Spleen (tissue), 13 donors: ENCODE results near the gene POLR2A. TPM values are rescaled to one million over a fixed set of nuclear protein-coding genes. Genes with fewer than 3 reads are reported as not detected.

Source experiments
- DNase-seq: peaks from one replicate; pipeline ENCODE4 v3.0.0-alpha.2; 2020
- H3K27ac ChIP-seq, 8 donors: fragments of 200-600 bp; sonication (generic) in 7 of 8; 1 replicate in 4 of 8; 2 replicates in 4 of 8; pipeline versions ENCODE4 v1.5.0 to v1.8.0; 2016 to 2021; ENCODE audit warnings: inconsistent platforms in 4 of 8, mild to moderate bottlenecking in 4 of 8, moderate library complexity in 1 of 8
- H3K27me3 ChIP-seq, 7 donors: fragments of 200-600 bp; sonication (generic) in 6 of 7; replicated peaks in 1 of 7; 1 replicate in 4 of 7; 2 replicates in 3 of 7; pipeline versions ENCODE4 v1.5.0 to v1.8.0; 2016 to 2021; ENCODE audit warnings: inconsistent platforms in 3 of 7, mild to moderate bottlenecking in 1 of 7
- H3K36me3 ChIP-seq, 6 donors: fragments of 200-600 bp; sonication (generic) in 5 of 6; 1 replicate in 4 of 6; 2 replicates in 2 of 6; pipeline versions ENCODE4 v1.5.0 to v1.8.0; 2016 to 2021; ENCODE audit warnings: inconsistent platforms in 2 of 6
- H3K4me1 ChIP-seq, 6 donors: fragments of 200-600 bp; sonication (generic) in 5 of 6; 1 replicate in 3 of 6; 2 replicates in 3 of 6; pipeline versions ENCODE4 v1.5.0 to v1.8.0; 2016 to 2021; ENCODE audit warnings: inconsistent platforms in 3 of 6
- H3K4me3 ChIP-seq, 8 donors: fragments of 200-600 bp; sonication (generic) in 7 of 8; 1 replicate in 4 of 8; 2 replicates in 4 of 8; pipeline versions ENCODE4 v1.5.0 to v1.8.0; 2016 to 2021; ENCODE audit warnings: inconsistent platforms in 4 of 8, mild to moderate bottlenecking in 4 of 8, moderate library complexity in 2 of 8
- H3K9me3 ChIP-seq, 8 donors: fragments of 200-600 bp; sonication (generic) in 7 of 8; 1 replicate in 4 of 8; 2 replicates in 4 of 8; pipeline versions ENCODE4 v1.5.0 to v1.8.0; 2016 to 2021; ENCODE audit warnings: inconsistent platforms in 4 of 8
- POLR2A ChIP-seq, 3 donors: fragments of 450-650 bp; IDR thresholded peaks; one replicate each; pipeline ENCODE4 v1.5.1; 2017; ENCODE audit warnings: antibody characterized with exemption in 3 of 3, mild to moderate bottlenecking in 1 of 3
- POLR2AphosphoS5 ChIP-seq, 3 donors: sonication (generic); formaldehyde crosslinking; IDR thresholded peaks; one replicate each; pipeline ENCODE4 v1.5.1; 2017; ENCODE audit warnings: antibody characterized with exemption in 3 of 3
- WGBS, 5 donors: extraction: QIAGEN DNeasy Blood & Tissue Kit in 3 of 5; methylation state at CpG; one replicate each; pipeline versions ENCODE4 v1.1.5 to v1.1.7; 2013 to 2018; 5-methylcytosine and 5-hydroxymethylcytosine counted together
- intact Hi-C: fragments of 100-400 bp; cut with DNase I; formaldehyde crosslinking; loops from one replicate; pipeline ENCODE4 v1.15.0; 2023; ENCODE audit warnings: low total_unique reads
- long read RNA-seq, 2 donors: transcript quantifications; one replicate each; lab custom pipeline, GENCODE V29; 2026
- polyA plus RNA-seq, 3 donors: library from polyadenylated mRNA; stranded (reverse); fragments of 200-250 nt; gene quantifications; one replicate each; pipeline ENCODE4 v1.2.1, GENCODE V29; 2013
- total RNA-seq, 7 donors: library from RNA; depleted of rRNA in 3 of 7; stranded (reverse); fragments of >200 nt in 3 of 7; fragmentation: NEBNext Ultra II Directional in 4 of 7; extraction: Animal tissue kit (Norgen Biotek cat#: 25700) in 4 of 7; gene quantifications; one replicate each; pipeline versions ENCODE4 v1.1.0 to v1.2.1, GENCODE V29; 2016 to 2021
- TF ChIP-seq, protein P1 (sequence below), 11 experiments: fragments of 200-600 bp in 7 of 11; fragments of 450-650 bp in 4 of 11; sonication (generic) in 4 of 11; IDR thresholded peaks in 8 of 11; conservative IDR thresholded peaks in 3 of 11; 1 replicate in 7 of 11; 2 replicates in 4 of 11; pipeline versions ENCODE4 v1.4.0 to v1.8.0; 2016 to 2021; ENCODE audit warnings: antibody characterized with exemption in 11 of 11, inconsistent platforms in 4 of 11, mild to moderate bottlenecking in 1 of 11
- donor health status: healthy with polysubstance abuse.
- donor health status: DM: no; HTN: no; CAD: no; lungs with moderate emphysema.
- donor health status: DM: no; HTN: no; CAD: no.
- donor health status: Bipolar disorder and iron deficiency.
- donor health status: healthy.
- donor health status: DM: no; HTN: no; CAD: no.
- donor health status: DM: yes; HTN: yes; CAD: no.

POLR2A gene
- total RNA-seq (100 to 1,000 TPM; 108 to 196 (median 173) TPM), polyA plus RNA-seq (10 to 100 TPM in 1 of 3 donors, 1 to 10 TPM in 2; 8.2 to 26.0 (median 8.8) TPM)
- long read RNA-seq, donor 1, full-length matches to known transcripts: 3 of 37 reads
- long read RNA-seq, donor 1, partial matches to known transcripts: 34 of 37 reads
- long read RNA-seq, donor 1, other reads (novel, unspliced or antisense): 0 of 37 reads
- long read RNA-seq, donor 2, full-length matches to known transcripts: 6 of 35 reads
- long read RNA-seq, donor 2, partial matches to known transcripts: 29 of 35 reads
- long read RNA-seq, donor 2, other reads (novel, unspliced or antisense): 0 of 35 reads

GRCh38 chr17:7484067-7484918 is at the start of gene POLR2A:
Gene POLR2A (plus strand): TSS chr17:7484366.
- 0 to 1% (median 1%) methylated on average over 58 to 63 of the region's 64 CpGs for WGBS, 5 donors
- no peaks in the 10 kb centered on the region for H3K27me3 ChIP-seq
- peak within 1 kb of the TSS; percentile 96 to 100 (median 100) for H3K27ac ChIP-seq
- peak within 1 kb of the TSS; percentile 48 to 83 (median 60) for H3K4me3 ChIP-seq
- TF ChIP-seq, protein P1, sequence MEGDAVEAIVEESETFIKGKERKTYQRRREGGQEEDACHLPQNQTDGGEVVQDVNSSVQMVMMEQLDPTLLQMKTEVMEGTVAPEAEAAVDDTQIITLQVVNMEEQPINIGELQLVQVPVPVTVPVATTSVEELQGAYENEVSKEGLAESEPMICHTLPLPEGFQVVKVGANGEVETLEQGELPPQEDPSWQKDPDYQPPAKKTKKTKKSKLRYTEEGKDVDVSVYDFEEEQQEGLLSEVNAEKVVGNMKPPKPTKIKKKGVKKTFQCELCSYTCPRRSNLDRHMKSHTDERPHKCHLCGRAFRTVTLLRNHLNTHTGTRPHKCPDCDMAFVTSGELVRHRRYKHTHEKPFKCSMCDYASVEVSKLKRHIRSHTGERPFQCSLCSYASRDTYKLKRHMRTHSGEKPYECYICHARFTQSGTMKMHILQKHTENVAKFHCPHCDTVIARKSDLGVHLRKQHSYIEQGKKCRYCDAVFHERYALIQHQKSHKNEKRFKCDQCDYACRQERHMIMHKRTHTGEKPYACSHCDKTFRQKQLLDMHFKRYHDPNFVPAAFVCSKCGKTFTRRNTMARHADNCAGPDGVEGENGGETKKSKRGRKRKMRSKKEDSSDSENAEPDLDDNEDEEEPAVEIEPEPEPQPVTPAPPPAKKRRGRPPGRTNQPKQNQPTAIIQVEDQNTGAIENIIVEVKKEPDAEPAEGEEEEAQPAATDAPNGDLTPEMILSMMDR (IDR thresholded peaks at IDR 0.05 in 8 of 11, conservative IDR thresholded peaks at IDR 0.05 in 3 of 11): peak in 3 of 11 experiments; percentile 7 to 29 (median 23)
- TF ChIP-seq POLR2AphosphoS5 (IDR thresholded peaks at IDR 0.05) (peak; percentile 100), POLR2A (IDR thresholded peaks at IDR 0.05) (peak; percentile 99 to 100 (median 99))
- intact Hi-C loops: no loop called here
- H3K9me3 ChIP-seq: no peaks in the 10 kb centered on the region
- H3K4me1 ChIP-seq: peaks cover 37 to 84% (median 73%) of the 10 kb centered on the region in 6 donors
- peaks cover 0 to 8% (median 0%) of the 10 kb centered on the region in 6 donors for H3K36me3 ChIP-seq
- DNase-seq: peak; percentile 100

DNA sequence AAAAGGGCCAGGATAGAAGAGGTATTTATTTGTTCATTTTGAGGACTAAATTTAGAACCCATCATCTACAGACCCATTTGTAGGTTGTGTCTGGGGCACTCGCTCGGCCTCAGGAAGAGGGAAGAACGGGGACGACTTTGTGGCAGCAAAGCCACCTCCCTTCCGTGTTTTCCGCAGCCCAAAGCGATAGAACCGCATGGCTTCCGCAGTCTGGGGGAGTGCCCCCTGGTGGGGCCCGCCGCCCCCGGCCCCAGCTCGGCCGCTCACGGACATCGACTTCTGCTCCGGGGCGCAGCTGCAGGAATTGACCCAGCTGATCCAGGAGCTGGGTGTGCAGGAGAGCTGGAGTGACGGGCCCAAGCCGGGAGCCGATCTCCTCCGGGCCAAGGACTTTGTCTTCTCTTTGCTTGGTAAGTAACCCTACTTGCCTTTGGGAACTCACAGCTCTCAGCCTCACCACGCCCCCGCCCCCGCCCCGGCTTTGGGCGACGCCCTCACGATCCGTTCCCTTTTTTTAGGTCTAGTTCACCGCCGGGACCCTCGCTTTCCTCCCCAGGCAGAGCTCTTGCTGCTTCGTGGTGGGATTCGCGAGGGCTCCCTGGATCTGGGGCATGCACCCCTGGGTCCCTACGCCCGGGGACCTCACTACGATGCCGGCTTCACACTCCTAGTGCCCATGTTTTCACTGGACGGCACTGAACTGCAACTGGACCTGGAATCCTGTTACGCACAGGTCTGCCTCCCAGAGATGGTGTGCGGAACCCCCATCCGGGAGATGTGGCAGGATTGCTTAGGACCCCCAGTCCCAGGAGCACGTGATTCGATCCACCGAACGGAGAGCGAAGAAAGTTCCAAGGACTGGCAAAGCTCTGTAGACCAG is 48.2 kb upstream of the POLR2A start:
- H3K36me3 ChIP-seq: no peaks in the 10 kb centered on the region
- peak; percentile 90 for DNase-seq
- no peaks in the 10 kb centered on the region for H3K9me3 ChIP-seq
- peaks cover 0 to 37% (median 26%) of the 10 kb centered on the region in 7 donors for H3K27me3 ChIP-seq
- H3K4me1 ChIP-seq: peaks cover 31 to 63% (median 56%) of the 10 kb centered on the region in 6 donors
- intact Hi-C loops: loop anchor here (5.0 kb wide), 2 partner anchors 79 to 126 kb away; partner anchors contain the start of genes SENP3 and TMEM95
- peak overlapping the region; percentile 78 to 93 (median 87) for H3K27ac ChIP-seq
- 5 to 9% (median 9%) methylated on average over 40 to 49 of the region's 49 CpGs for WGBS, 5 donors
- TF ChIP-seq POLR2A (IDR thresholded peaks at IDR 0.05) (no peak), POLR2AphosphoS5 (IDR thresholded peaks at IDR 0.05) (peak in 1 of 3 donors; percentile 48)
- TF ChIP-seq, protein P1 (IDR thresholded peaks at IDR 0.05 in 8 of 11, conservative IDR thresholded peaks at IDR 0.05 in 3 of 11): peak in 10 of 11 experiments; percentile 12 to 56 (median 41)
- peak overlapping the region; percentile 62 to 84 (median 72) for H3K4me3 ChIP-seq

DNA sequence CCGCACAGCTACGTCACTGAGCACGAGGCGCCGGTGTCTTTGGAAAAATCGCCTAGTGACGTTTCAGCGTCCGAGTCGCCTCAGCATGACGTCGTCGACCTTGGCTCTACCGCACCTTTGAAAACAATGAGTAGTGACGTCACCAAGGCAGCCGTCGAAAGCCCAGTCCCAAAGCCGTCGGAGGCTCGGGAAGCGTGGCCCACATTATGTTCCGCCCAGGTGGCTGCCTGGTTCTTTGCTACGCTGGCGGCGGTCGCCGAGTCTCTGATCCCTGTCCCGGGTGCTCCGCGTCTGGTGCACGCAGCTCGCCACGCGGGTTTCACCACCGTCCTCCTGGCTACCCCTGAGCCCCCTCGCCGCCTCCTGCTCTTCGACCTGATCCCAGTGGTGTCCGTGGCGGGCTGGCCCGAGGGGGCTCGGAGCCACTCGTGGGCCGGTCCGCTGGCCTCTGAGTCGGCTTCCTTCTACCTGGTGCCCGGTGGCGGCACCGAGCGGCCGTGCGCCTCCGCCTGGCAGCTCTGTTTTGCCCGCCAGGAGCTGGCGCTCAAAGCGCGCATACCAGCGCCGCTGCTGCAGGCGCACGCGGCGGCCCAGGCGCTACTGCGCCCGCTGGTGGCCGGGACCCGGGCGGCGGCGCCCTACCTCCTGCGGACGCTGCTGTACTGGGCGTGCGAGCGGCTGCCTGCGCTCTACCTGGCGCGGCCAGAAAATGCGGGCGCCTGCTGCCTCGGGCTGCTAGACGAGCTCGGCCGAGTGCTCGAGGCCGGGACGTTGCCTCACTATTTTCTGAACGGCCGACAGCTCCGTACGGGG is 47.4 kb upstream of the POLR2A start:
- peak overlapping the region; percentile 48 to 93 (median 87) for H3K27ac ChIP-seq
- 11 to 28% (median 16%) methylated on average over 37 to 92 of the region's 92 CpGs for WGBS, 5 donors

More for the DNA sequence above, 47.4 kb upstream of the POLR2A start:
- Histone ChIP-seq H3K27me3 (peaks cover 0 to 46% (median 28%) of the 10 kb centered on the region in 7 donors), H3K4me3 (peak overlapping the region; percentile 10 to 84 (median 70)), H3K4me1 (peaks cover 31 to 68% (median 58%) of the 10 kb centered on the region in 6 donors), H3K36me3 (no peaks in the 10 kb centered on the region), H3K9me3 (no peaks in the 10 kb centered on the region)
- intact Hi-C loops: loop anchor here (5.0 kb wide), 2 partner anchors 79 to 126 kb away; partner anchors contain the start of genes SENP3 and TMEM95
- TF ChIP-seq POLR2A (IDR thresholded peaks at IDR 0.05) (no peak), POLR2AphosphoS5 (IDR thresholded peaks at IDR 0.05) (peak; percentile 67 to 80 (median 77))
- TF ChIP-seq, protein P1 (IDR thresholded peaks at IDR 0.05 in 8 of 11, conservative IDR thresholded peaks at IDR 0.05 in 3 of 11): peak; percentile 35 to 95 (median 83)
- peak; percentile 97 for DNase-seq
